Measurements from ENCODE around the gene SLC35F4.
A peak's percentile ranks its signal among the peaks of the same experiment; 100 is the strongest.
"Not testable (repeated sequence)": the region's sequence is repeated elsewhere in the genome, so short reads cannot be mapped to it uniquely, and the experiment has no call there.

Gene SLC35F4

GRCh38 chr14:57865403-57866198 lies at the start of gene SLC35F4:
Gene SLC35F4, minus strand, starts transcription at chr14:57866092.
- DNase-seq: peak in 3 of 58 donors; percentile 1 to 31 (median 30)

- no peak for DNase-seq
Observed at GRCh38 chr14:57909626-57910025, 43.7 kb upstream of the SLC35F4 start.

- no peak for DNase-seq
Observed at GRCh38 chr14:57903954-57904353, 38.1 kb upstream of the SLC35F4 start.

- no peak for DNase-seq
Observed at GRCh38 chr14:57898837-57899572, 33.1 kb upstream of the SLC35F4 start.

GRCh38 chr14:57897144-57897748 lies 31.4 kb upstream of the SLC35F4 start:
- DNase-seq: no peak

GRCh38 chr14:57889245-57889644 lies 23.4 kb upstream of the SLC35F4 start:
- peak in 25 of 58 donors; percentile 2 to 74 (median 34) for DNase-seq

- DNase-seq: no peak
Observed at GRCh38 chr14:57884175-57884574, 18.3 kb upstream of the SLC35F4 start.

- no peak for DNase-seq
Observed at GRCh38 chr14:57883061-57883460, 17.2 kb upstream of the SLC35F4 start.

GRCh38 chr14:57879516-57879915 lies 13.6 kb upstream of the SLC35F4 start:
- no peak for DNase-seq

- no peak for DNase-seq
Observed at GRCh38 chr14:57875985-57876384, 10.1 kb upstream of the SLC35F4 start.

- no peak for DNase-seq
Observed at GRCh38 chr14:57875296-57875695, 9.4 kb upstream of the SLC35F4 start.

- DNase-seq: peak in 8 of 58 donors; percentile 1 to 37 (median 16)
Observed at GRCh38 chr14:57871459-57872080, 5.7 kb upstream of the SLC35F4 start.

GRCh38 chr14:57870686-57871457 lies 5.0 kb upstream of the SLC35F4 start:
- no peak for DNase-seq

GRCh38 chr14:57869617-57870016 lies 3.7 kb upstream of the SLC35F4 start:
- DNase-seq: no peak

GRCh38 chr14:57866199-57866705 lies 360 bp upstream of the SLC35F4 start:
- DNase-seq: no peak

- DNase-seq: no peak
Observed at GRCh38 chr14:57865066-57865402, 858 bp downstream of the SLC35F4 start.

GRCh38 chr14:57864659-57865058 lies 1.2 kb downstream of the SLC35F4 start:
- DNase-seq: no peak

GRCh38 chr14:57863471-57863870 lies 2.4 kb downstream of the SLC35F4 start:
- DNase-seq: no peak

GRCh38 chr14:57855666-57856065 lies 10.2 kb downstream of the SLC35F4 start:
- not testable (repeated sequence) for DNase-seq

GRCh38 chr14:57854571-57854970 lies 11.3 kb downstream of the SLC35F4 start:
- DNase-seq: no peak

- no peak for DNase-seq
Observed at GRCh38 chr14:57851354-57851753, 14.5 kb downstream of the SLC35F4 start.

Measured in anterior cingulate cortex (tissue), 58 donors.